SKM-1 (cell line): ENCODE results near the gene SLC25A13.

Source experiments
- DNase-seq: peaks from one replicate; lab custom pipeline; 2025; ENCODE audit not compliant: unreplicated experiment; lab: John Stamatoyannopoulos, UW

Gene SLC25A13

GRCh38 chr7:96244244-96244991, 77.5 kb downstream of the SLC25A13 start:
- no peak for DNase-seq

- DNase-seq: no peak
Observed at GRCh38 chr7:96243241-96243640, 78.7 kb downstream of the SLC25A13 start.

GRCh38 chr7:96241855-96242254, 80.0 kb downstream of the SLC25A13 start:
- DNase-seq: no peak

DNA sequence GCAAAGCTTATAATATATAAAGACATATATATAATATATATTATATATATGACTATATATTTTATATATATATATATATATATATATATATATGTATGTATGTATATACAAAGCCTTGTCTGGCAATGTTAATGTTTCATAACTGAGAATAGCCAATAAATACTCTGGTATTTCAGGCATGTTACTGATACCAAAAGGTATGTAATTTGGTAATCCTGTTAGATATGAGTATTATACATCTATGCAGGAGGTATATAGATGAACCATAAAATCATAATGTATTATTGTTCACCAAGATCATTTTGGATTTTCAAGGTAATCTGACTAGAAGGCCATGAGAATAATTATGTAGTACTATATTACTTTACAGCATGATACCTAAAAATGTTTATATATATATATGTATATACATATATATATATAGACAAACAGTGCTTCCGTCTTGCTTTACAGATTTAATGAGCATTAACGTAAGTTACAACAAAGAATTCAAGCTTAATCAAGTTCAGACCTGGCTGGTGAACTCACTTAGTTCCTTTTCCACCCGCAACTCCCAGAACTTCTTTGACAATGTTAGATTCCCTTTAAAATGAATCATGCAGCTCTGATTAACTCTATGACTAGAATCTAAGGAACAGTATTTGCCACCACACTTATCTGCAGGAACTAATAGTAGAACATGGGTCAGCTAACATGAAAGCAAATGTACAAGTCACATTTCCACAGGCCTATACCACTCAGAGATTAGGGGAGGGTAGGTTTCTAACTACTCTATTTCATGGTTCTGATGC, 82.7 kb downstream of the SLC25A13 start:
- DNase-seq: no peak

DNA sequence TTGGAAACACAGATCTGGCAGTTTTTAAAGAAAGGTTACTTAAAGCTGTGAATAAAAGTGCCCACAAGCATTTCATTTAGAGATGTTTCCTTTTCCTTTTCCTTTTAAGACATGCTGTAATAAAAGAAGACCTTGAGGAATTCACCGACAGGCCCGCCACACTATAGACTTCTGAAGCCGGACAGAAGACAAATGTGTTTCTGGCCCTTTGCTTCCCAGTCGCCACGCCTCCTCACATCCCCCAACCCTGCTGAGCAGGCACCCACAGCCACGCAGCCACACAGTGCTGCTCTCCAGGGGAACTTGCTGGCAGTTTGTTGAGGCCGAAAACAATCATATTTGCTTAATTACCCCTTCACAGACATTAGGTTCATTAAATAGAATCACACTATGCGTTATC, 83.4 kb downstream of the SLC25A13 start:
- no peak for DNase-seq

GRCh38 chr7:96237040-96237439, 84.9 kb downstream of the SLC25A13 start:
- DNase-seq: no peak

DNA sequence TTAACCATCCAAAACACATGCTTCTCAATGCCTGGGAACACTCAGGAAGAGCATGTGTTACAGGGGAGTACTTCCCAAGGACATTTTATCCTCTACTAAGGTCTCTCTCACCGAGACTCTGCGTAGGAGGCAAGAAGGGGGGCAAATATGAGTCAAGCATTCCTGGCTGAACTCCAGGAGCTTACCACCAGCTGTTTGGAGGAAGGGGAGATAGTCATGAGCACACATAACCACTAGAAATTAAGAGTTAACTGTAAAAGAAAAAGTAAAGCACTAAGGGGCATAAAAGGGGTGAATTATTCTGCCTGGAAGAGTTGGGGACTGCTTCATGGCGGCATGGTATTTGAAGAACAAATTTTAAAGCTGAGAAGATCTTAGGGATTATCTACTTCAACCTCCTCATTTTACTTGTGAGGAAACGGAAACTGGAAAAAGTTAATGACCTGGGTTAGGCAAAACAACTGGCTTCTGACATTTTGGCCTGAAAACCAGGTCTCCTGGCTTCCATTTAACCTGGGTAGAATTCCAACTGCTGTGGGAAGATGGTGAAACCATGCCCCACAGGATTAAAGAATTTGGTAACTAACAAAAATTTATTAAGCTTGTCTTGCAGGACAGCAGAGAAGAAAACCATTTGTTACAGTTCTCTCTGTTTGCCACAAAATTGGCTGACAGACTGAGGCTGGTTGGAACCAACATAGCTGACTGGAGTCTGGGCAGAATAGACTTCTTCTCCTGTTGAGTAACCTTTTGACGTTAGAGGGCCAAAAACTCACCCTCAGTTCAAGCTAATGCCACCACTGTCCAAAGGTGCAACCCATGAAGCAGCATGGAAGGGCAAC, 85.5 kb downstream of the SLC25A13 start:
- no peak for DNase-seq

- DNase-seq: no peak
Observed at GRCh38 chr7:96235281-96235680, 86.6 kb downstream of the SLC25A13 start.

DNA sequence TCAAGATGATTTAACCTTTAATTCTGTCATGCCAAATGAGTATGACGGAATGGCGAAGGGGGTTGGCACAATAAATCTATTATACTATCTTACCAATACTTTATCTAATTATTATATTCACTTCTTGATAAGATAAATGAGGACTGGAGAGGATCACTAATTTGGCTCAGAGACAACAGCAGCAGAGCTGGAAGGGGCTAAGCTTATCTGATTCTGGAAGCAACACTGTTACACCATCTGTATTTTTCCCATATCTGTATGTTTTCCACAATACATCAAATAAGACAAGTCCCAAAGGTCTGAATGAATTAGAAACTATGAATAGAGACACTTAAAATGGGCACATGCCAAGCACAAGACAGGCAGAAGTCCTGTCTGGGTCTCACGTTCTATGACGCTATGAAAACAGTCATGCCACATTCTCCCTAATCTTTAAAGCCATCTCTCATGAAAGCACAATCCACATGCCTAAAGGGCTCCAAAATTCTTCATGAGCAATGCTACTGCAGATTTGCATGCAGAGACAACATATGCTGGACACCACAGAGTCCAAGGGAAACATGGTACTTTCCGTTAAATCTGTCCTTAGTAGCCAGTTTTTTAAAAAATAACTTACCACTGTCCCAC, 88.3 kb downstream of the SLC25A13 start:
- DNase-seq: no peak

GRCh38 chr7:96233084-96233483, 88.8 kb downstream of the SLC25A13 start:
- no peak for DNase-seq

GRCh38 chr7:96228760-96229159, 93.1 kb downstream of the SLC25A13 start:
- no peak for DNase-seq

DNA sequence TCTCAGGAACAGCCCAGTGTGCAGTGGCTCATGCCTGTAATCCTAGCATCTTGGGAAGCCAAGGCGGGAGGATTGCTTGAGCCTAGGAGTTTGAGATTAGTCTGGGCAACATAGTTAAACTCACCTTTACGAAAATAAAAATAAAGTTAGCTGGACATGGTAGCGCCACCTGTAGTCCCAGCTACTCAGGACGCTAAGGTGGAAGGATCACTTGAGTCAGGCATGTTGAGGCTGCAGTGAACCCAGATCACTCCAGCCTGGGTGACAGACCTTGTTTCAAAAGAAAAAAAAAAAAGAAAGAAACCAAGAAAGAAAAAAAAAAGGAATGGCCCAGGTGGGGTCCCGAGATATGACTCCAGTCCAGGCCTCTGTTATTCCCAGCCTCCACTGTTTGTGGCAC, 96.6 kb downstream of the SLC25A13 start:
- DNase-seq: no peak

DNA sequence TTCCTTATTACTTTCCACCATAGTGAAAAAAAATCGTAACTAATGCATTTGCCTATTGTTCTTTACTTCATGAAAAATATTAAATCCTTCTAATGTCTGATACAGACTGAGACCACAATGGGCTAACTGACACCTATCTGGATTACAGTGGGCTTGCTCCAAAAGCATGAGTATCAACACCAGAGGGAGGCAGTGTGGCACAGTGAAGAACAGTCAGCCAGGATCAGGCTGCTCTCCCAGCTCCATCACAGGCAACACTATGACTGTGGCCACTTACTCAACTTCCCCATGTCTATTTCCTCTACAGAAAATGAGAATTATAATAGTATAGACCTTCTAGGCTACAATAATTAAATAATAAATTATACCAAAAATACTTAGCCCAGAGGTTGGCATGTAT, 97.2 kb downstream of the SLC25A13 start:
- no peak for DNase-seq

- DNase-seq: no peak
Observed at GRCh38 chr7:96224073-96224472, 97.8 kb downstream of the SLC25A13 start.

DNA sequence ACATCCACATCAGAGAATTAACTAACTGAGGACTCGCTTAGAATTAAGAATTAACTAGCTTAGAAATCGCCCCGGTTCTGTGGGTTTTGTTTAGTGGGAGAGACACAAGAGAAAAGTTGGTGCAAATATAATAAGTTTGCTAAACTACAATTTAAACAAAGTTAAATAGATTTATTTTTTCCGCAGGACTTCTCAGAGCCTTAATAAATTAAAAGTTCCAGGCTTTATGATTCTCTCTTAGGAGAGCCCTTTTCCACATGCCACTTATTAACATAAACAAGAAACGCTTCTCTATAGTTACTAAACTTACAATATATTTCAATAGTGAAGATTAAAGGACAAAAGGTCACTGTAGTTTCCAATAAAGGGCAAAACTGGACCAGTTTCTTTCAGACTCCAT, 100.0 kb downstream of the SLC25A13 start:
- no peak for DNase-seq

- DNase-seq: no peak
Observed at GRCh38 chr7:96219378-96220130, 102.3 kb downstream of the SLC25A13 start.

DNA sequence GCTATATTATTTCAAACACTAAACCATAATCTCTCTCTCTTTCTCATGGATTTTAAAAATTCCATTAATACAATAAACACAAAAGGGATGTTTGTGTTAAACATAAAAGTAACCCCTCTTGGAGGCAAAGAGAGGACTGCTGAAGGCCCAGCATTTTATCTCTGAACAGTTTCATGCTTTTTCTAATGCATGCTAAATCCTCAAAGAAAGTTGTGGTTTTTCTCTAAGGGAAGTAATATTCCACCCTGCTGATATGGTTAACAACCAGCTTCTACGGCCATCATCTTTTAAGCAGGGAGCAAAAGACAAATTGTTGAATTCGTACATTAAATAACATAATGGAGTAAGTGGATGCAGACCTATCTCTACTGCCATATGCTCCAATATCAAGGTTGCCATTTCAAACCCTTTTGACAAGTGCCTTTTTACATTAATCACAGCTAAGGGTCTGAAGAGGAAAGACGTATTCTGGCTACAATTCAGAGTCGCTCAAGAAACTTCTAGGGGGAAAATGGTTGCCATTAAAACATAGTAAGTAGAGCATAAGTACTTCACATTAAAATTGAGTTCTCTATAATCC, 103.1 kb downstream of the SLC25A13 start:
- DNase-seq: no peak

DNA sequence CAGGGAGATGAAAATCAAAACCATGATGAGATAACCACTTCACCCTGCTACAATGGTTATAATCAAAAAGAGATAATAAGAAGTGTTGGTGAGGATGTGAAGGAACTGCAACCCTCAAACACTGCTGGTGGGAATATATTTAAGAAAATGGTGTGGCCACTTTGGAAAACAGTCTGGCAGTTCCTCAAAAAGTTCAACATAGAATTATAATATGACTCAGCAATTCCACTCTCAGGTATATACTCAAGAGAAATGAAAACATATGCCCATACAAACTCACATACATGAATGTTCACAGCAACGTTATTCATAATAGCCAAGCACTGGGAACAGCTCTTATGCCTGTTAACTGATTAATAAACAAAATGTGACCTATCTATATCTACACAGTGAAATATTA, 104.8 kb downstream of the SLC25A13 start:
- no peak for DNase-seq

GRCh38 chr7:96216373-96216772, 105.5 kb downstream of the SLC25A13 start:
- DNase-seq: no peak

DNA sequence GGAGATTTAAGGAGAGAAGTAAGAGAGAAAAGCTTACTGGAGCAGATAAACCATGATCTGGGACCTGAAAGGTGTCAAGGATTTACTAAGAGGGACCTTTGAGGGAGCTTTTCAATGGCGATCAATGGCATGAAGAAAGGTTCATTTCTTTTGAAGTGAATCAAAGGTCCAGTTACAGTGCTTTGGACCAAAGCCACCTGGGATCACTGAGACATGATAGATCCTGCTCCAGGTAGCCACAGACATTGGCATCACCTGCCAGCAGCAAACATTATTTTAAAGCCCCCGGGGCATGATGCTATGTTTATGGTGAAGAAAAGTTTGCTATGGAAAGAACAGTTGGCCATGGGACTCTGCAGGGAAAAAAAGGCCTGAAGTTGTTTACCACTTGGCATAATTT, 109.4 kb downstream of the SLC25A13 start:
- no peak for DNase-seq
